ENCODE measurements around the gene BAG5. TPM values are rescaled to one million over a fixed set of nuclear protein-coding genes. Genes with fewer than 3 reads are reported as not detected.

BAG5 gene
- total RNA-seq, 1 donor: 42.7 TPM

- no peak overlapping the region for H3K4me3 ChIP-seq (ENCODE audit: low read depth, low read length)
- DNase-seq (ENCODE audit: low read depth): no peak
- TF ChIP-seq, protein P1, sequence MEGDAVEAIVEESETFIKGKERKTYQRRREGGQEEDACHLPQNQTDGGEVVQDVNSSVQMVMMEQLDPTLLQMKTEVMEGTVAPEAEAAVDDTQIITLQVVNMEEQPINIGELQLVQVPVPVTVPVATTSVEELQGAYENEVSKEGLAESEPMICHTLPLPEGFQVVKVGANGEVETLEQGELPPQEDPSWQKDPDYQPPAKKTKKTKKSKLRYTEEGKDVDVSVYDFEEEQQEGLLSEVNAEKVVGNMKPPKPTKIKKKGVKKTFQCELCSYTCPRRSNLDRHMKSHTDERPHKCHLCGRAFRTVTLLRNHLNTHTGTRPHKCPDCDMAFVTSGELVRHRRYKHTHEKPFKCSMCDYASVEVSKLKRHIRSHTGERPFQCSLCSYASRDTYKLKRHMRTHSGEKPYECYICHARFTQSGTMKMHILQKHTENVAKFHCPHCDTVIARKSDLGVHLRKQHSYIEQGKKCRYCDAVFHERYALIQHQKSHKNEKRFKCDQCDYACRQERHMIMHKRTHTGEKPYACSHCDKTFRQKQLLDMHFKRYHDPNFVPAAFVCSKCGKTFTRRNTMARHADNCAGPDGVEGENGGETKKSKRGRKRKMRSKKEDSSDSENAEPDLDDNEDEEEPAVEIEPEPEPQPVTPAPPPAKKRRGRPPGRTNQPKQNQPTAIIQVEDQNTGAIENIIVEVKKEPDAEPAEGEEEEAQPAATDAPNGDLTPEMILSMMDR (IDR thresholded peaks at IDR 0.05; ENCODE audit: insufficient read depth, low read depth, low read length): no peak
Measured at GRCh38 chr14:103542605-103543088, 19.8 kb downstream of the BAG5 start.

- DNase-seq (ENCODE audit: low read depth): no peak
- TF ChIP-seq, protein P1 (IDR thresholded peaks at IDR 0.05; ENCODE audit: insufficient read depth, low read depth, low read length): no peak
- no peak overlapping the region for H3K4me3 ChIP-seq (ENCODE audit: low read depth, low read length)
Measured at GRCh38 chr14:103541709-103542604, 20.5 kb downstream of the BAG5 start.

GRCh38 chr14:103540821-103541708 lies 21.4 kb downstream of the BAG5 start:
- TF ChIP-seq, protein P1 (IDR thresholded peaks at IDR 0.05; ENCODE audit: insufficient read depth, low read depth, low read length): no peak
- no peak overlapping the region for H3K4me3 ChIP-seq (ENCODE audit: low read depth, low read length)
- no peak for DNase-seq (ENCODE audit: low read depth)

DNA sequence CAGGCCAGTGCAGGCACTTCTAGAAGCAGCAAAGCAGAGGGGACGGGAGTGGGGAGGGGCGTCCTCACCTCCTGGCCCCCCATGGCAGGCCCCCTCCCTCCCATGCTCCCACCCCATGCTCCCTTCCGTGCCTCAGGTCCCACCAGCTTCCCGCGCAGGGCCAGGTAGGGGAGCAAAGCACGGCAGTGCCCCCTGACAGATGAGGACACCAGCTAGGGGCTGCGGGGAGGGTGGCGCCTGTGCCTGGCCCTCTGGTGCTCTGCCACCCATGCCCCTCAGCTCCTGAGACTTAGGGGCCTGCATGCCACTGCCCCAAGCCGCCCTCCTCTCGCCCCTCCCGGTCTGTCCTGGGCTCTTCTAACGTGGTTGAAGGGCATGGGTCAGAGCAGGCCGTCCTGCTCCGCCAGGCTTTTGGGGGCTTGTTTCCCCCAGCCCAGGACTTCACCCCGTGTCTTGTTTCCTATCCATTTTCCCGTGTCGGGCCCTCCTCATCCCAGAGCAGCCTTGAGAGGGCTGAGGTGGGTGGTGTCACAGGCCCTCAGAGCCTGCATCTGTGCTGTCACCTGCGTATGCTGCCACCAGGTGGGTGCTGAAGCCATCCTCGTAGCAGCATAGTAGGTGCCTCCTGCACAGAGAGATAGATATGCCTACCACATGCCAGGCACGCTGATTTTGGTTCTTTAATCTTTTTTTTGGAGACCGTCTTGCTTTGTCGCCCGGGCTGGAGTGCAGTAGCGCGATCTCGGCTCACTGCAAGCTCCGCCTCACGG lies 23.2 kb downstream of the BAG5 start:
- TF ChIP-seq, protein P1 (IDR thresholded peaks at IDR 0.05; ENCODE audit: insufficient read depth, low read depth, low read length): no peak
- no peak overlapping the region for H3K4me3 ChIP-seq (ENCODE audit: low read depth, low read length)
- DNase-seq (ENCODE audit: low read depth): no peak

GRCh38 chr14:103538291-103539055 lies 24.0 kb downstream of the BAG5 start:
- H3K4me3 ChIP-seq (ENCODE audit: low read depth, low read length): no peak overlapping the region
- DNase-seq (ENCODE audit: low read depth): no peak
- TF ChIP-seq, protein P1 (IDR thresholded peaks at IDR 0.05; ENCODE audit: insufficient read depth, low read depth, low read length): no peak
